D721Med (cell line): ENCODE measurements around the gene SLC35A2.

Source experiments
- DNase-seq: peaks from one replicate; pipeline ENCODE4 v3.0.0; 2011; ENCODE audit warnings: low spot score; ENCODE audit not compliant: insufficient read length
- FAIRE-seq: peaks from 2 replicates; lab custom pipeline; 2011; peaks lifted over from hg19 to GRCh38; lab: Jason Lieb, UNC
- TF ChIP-seq, protein P1 (sequence below): IDR thresholded peaks from 2 replicates; pipeline ENCODE4 v1.5.1; 2012; ENCODE audit warnings: mild to moderate bottlenecking, control low read depth; ENCODE audit not compliant: insufficient read depth; ENCODE audit errors: missing control alignments

SLC35A2 gene

DNA sequence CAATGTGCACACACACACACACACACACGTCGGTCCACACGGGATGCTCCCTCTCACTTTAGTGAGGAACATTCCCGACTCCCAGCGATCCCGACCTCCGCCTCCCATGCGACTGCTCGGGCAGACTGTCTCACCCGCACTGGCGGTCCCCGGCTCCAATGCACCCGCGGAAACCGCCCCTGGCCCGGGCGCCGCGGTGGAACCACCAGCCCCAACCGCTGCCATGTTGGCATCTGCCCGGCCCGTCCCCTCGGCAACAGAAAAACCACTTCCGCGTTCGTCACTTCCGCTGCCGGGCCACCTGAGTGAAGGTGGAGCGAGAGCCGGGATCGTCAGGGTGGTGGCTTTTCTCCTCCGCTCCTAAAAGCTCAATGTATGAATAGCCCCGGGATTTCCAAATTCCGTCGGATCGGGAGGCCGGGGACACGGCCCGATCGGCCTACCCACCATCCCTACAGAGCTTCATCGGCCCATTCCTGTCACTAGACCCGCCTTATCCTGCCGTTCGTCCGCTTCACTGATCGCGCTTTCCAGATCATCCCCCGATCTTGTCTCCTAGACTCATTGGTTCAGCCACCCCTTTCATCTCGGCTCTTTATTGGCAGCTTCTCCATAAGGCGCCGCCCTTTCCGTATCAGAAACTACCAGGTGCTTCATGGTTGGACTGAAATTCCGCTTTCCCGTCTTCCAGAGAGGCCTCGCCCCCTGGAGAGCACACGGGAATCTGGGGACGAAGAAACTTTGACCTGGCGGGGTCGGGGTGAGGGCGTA is at the start of gene SLC35A2:
TSS of gene SLC35A2 (minus strand) at position 235 of the 771 bp plus-strand sequence. CDS start at position 225, 10 bp downstream.
- DNase-seq (peak; percentile 52), FAIRE-seq (no peak)
- TF ChIP-seq, protein P1, sequence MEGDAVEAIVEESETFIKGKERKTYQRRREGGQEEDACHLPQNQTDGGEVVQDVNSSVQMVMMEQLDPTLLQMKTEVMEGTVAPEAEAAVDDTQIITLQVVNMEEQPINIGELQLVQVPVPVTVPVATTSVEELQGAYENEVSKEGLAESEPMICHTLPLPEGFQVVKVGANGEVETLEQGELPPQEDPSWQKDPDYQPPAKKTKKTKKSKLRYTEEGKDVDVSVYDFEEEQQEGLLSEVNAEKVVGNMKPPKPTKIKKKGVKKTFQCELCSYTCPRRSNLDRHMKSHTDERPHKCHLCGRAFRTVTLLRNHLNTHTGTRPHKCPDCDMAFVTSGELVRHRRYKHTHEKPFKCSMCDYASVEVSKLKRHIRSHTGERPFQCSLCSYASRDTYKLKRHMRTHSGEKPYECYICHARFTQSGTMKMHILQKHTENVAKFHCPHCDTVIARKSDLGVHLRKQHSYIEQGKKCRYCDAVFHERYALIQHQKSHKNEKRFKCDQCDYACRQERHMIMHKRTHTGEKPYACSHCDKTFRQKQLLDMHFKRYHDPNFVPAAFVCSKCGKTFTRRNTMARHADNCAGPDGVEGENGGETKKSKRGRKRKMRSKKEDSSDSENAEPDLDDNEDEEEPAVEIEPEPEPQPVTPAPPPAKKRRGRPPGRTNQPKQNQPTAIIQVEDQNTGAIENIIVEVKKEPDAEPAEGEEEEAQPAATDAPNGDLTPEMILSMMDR = no peak

DNA sequence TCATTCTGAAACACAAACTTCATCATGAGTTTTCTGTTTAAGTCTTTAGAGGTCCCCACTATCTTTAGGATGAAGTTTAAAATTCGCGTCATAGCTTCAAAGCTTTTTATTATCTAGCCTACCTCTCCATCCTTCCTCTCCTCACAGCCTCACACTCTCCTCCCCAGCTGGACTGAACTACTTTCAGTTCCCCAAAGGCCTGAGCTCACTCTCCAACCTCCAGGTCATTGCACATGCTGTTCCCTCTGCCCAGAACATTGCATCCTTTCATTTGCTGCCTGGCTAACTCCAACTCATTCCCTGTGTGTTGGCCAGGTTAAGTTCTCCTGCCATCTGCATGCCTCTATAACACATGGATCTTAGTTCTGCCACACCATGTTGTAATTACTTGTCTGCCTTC is 48.8 kb upstream of the SLC35A2 start:
- TF ChIP-seq, protein P1 = no peak
- FAIRE-seq (no peak), DNase-seq (no peak)

DNA sequence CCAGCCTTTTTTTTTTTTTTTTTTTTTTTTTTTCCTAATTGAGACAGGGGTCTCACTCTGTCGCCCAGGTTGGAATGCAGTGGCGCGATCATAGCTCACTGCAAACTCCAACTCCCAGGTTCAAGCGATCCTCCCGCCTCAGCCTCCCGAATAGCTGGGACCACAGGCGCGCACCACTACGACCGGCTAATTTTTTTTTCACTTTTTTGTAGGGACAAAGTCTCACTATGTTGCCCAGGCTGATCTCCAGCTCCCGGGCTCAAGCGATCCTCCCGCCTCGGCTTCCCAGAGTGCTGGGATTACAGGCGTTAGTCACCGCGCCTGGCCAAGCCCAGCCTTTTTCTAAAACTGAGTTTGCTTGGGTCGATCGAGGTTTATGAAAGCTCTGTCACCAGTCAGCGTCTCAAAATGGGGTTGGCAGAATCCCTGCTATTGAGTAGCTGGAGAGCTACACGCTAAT is 47.2 kb upstream of the SLC35A2 start:
- DNase-seq (no peak), FAIRE-seq (no peak)
- TF ChIP-seq, protein P1 = no peak

DNA sequence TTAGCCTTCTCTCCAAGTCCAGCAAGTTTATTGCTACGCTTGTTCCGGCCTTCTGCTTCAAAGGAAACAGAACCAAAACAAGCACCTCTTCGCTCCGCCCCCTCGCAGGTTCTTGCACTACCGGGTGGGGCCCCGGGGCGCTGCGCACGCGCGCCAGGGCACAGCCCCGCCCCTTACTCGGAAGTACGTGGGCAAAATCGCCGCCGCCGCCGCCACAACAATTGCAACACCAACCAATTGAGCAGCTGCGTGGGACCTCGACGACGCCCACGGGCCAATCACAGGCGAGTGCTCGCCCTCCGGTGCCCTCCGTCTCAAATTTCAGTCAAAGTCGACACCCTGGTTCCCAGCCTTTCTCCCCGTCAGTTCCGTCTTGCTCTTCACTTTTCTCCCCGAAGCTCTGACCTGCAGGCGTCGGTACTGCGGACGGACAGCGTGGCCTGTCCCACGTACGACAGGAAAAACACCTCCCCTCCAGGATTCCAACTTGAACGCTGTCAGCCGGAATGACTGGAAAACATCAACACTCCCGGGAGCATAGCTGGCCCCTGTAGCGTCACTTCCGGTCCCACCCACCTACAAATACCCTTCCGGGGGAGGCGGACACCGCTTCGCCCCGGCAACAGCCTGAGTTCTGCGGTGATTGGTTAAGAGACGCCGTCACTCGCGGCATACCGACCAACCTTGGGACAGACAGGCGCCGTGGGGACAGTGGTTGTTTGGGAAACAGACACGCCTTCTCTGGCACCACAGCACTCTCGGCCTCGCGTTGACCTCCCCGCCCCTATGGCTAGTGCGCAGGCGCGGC is 46.6 kb upstream of the SLC35A2 start:
- TF ChIP-seq, protein P1 = no peak
- DNase-seq (peak; percentile 40), FAIRE-seq (peak; percentile 76)

DNA sequence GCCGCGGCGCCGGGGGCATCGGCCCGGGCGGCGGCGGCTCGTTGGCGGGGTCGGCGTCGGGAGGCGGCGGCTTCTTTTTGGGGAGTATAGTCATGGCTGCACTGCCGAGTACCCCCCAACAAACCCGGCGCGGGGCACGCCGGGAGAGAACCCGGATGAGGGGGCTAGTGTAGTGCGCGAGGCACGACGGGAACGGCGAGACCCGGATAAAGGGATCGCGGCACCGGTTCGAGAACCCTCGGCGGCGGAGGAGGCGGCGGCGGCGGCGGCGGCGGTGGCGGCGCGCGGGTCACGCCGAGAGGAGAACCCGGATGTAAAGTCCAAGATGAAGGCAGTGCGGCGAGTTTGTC is 46.0 kb upstream of the SLC35A2 start, which contains the start of gene OTUD5:
TSS of gene OTUD5 (minus strand) at position 131 of the 350 bp plus-strand sequence. CDS start at position 94, 37 bp downstream.
- FAIRE-seq = no peak
- TF ChIP-seq, protein P1 = no peak
- DNase-seq = peak; percentile 53

DNA sequence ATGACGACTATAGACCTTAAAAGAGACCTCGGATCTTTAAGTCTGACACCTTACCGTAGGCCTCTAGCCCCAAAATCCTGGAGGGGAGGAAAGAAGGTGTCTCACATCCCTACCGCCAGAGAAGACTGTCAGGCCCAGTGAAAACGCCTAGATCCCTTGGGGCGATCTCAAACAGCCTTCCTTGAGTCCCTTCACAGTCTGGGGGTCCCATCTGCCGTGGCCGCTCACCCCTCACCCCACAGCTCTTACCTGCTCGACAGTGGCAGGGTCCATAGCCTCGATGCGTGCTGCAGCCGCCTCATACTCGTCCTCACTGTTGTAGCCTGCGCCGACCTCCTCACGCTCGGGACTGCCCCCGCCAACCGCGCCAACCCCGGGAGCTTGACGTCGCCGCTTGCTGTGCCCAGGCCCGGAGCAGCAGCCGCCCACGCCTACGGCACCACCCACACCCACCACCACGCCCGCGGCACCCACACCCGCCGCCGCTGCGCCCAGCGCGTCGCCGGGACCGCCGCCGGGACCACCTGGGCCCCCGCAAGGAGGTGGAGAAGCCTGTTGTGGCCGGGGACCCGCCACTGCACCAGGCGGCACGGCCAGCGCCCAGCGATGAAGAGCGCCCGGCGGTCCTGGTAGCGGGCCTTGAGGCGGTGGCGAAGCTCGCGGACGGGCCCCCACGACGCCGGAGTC is 45.4 kb upstream of the SLC35A2 start:
- DNase-seq = no peak
- TF ChIP-seq, protein P1 = no peak
- no peak for FAIRE-seq
